Vagina (tissue), 2 donors: ENCODE measurements around the gene NRXN3.

ENCODE experiments used
- POLR2AphosphoS5 ChIP-seq, 2 donors: sonication (generic); formaldehyde crosslinking; IDR thresholded peaks; one replicate each; pipeline ENCODE4 v1.9.0; 2017; ENCODE audit warnings: antibody characterized with exemption in 2 of 2, mild to moderate bottlenecking in 2 of 2, low read depth in 1 of 2; ENCODE audit not compliant: insufficient read depth in 1 of 2
- TF ChIP-seq, protein P1 (sequence below), 3 experiments: fragments of 450-650 bp in 2 of 3; fragments of 200-600 bp in 1 of 3; sonication (generic) in 1 of 3; IDR thresholded peaks; one replicate each; pipeline ENCODE4 v1.5.1; 2017 to 2019; ENCODE audit warnings: antibody characterized with exemption in 3 of 3, mild to moderate bottlenecking in 2 of 3, moderate library complexity in 2 of 3

DNA sequence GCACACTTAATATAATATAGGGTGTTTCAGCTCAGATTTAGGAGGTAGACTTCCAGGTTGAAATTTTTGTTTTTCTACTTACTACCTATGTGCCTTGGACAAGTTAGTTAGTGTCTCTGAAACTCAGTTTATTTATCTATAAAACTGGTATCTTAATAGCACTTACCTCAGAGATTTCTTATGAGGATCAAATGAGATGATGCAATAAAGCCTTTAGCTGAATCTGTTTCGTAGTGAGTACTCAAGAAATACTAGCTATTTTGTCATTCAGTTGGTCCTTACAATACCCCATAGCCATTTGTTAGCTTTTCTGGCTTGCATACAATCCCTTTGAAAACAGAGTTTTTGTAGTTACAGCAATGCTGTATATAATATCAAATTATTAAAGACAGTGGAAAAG, 497.0 kb downstream of the NRXN3 start:
- TF ChIP-seq, protein P1, sequence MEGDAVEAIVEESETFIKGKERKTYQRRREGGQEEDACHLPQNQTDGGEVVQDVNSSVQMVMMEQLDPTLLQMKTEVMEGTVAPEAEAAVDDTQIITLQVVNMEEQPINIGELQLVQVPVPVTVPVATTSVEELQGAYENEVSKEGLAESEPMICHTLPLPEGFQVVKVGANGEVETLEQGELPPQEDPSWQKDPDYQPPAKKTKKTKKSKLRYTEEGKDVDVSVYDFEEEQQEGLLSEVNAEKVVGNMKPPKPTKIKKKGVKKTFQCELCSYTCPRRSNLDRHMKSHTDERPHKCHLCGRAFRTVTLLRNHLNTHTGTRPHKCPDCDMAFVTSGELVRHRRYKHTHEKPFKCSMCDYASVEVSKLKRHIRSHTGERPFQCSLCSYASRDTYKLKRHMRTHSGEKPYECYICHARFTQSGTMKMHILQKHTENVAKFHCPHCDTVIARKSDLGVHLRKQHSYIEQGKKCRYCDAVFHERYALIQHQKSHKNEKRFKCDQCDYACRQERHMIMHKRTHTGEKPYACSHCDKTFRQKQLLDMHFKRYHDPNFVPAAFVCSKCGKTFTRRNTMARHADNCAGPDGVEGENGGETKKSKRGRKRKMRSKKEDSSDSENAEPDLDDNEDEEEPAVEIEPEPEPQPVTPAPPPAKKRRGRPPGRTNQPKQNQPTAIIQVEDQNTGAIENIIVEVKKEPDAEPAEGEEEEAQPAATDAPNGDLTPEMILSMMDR (IDR thresholded peaks at IDR 0.05): no peak
- TF ChIP-seq POLR2AphosphoS5 (IDR thresholded peaks at IDR 0.05; ENCODE audit: insufficient read depth in 1 of 2, low read depth in 1 of 2): no peak
